Heart left ventricle (tissue), 16 donors: Measurements from ENCODE around the gene CCDC179. TPM values are rescaled to one million over a fixed set of nuclear protein-coding genes. Genes with fewer than 3 reads are reported as not detected.

ENCODE experiments used
- ATAC-seq, 4 donors: fragments of 200-7000 bp; cut with Tn5 transposase; one replicate each; pipeline ENCODE4 v1.9.1; 2020 to 2022; ENCODE audit warnings: moderate library complexity in 4 of 4, mild to moderate bottlenecking in 3 of 4, moderate number of reproducible peaks in 1 of 4
- DNase-seq, 5 donors: peaks; one replicate each; pipeline ENCODE4 v3.0.0-alpha.2; 2020
- H3K27ac ChIP-seq, 12 donors: fragments of 200-600 bp; sonication (generic) in 4 of 12; one replicate each; pipeline versions ENCODE4 v1.5.0 to v1.8.0; 2016 to 2022; ENCODE audit warnings: mild to moderate bottlenecking in 2 of 12
- H3K27me3 ChIP-seq, 9 donors: fragments of 200-600 bp; sonication (generic) in 2 of 9; one replicate each; pipeline versions ENCODE4 v1.5.1 to v1.8.0; 2016 to 2022; ENCODE audit warnings: mild to moderate bottlenecking in 3 of 9
- H3K36me3 ChIP-seq, 9 donors: fragments of 200-600 bp; sonication (generic) in 2 of 9; one replicate each; pipeline versions ENCODE4 v1.5.0 to v1.8.0; 2018 to 2022; ENCODE audit warnings: mild to moderate bottlenecking in 2 of 9
- H3K4me1 ChIP-seq, 12 donors: fragments of 200-600 bp; sonication (generic) in 4 of 12; one replicate each; pipeline versions ENCODE4 v1.5.0 to v1.8.0; 2016 to 2022; ENCODE audit warnings: mild to moderate bottlenecking in 3 of 12
- H3K4me3 ChIP-seq, 12 donors: fragments of 200-600 bp; sonication (generic) in 4 of 12; one replicate each; pipeline versions ENCODE4 v1.5.0 to v1.8.0; 2017 to 2022; ENCODE audit warnings: mild to moderate bottlenecking in 9 of 12, moderate library complexity in 4 of 12
- H3K9me3 ChIP-seq, 12 donors: fragments of 200-600 bp; sonication (generic) in 4 of 12; one replicate each; pipeline versions ENCODE4 v1.5.0 to v1.8.0; 2016 to 2022; ENCODE audit warnings: mild to moderate bottlenecking in 1 of 12
- POLR2A ChIP-seq, 2 donors: fragments of 450-650 bp; IDR thresholded peaks; one replicate each; pipeline ENCODE4 v1.6.1; 2017; ENCODE audit warnings: antibody characterized with exemption in 2 of 2, mild to moderate bottlenecking in 2 of 2, moderate library complexity in 2 of 2
- WGBS, 4 donors: extraction: QIAGEN DNeasy Blood & Tissue Kit in 2 of 4; methylation state at CpG; one replicate each; pipeline versions ENCODE4 v1.1.5 to v1.1.7; 2013 to 2018; 5-methylcytosine and 5-hydroxymethylcytosine counted together
- intact Hi-C, 10 donors: fragments of 100-400 bp; cut with DNase I; formaldehyde crosslinking; loops; one replicate each; pipeline versions ENCODE4 v1.11.1 to v1.14.2; 2022
- polyA plus RNA-seq, 2 donors: library from polyadenylated mRNA; stranded (reverse); fragments of 200-250 nt; gene quantifications; one replicate each; pipeline ENCODE4 v1.2.3, GENCODE V29; 2013
- total RNA-seq, 9 donors: library from RNA; depleted of rRNA in 2 of 9; stranded (reverse); fragments of >200 nt in 2 of 9; fragmentation: NEBNext Ultra II Directional in 3 of 9; extraction: Animal tissue kit (Norgen Biotek cat#: 25700) in 3 of 9; gene quantifications; one replicate each; pipeline versions ENCODE4 v1.1.0 to v1.2.4, GENCODE V29; 2016 to 2023
- TF ChIP-seq, protein P1 (sequence below), 12 donors: fragments of 200-600 bp; sonication (generic) in 4 of 12; IDR thresholded peaks; one replicate each; pipeline versions ENCODE4 v1.5.0 to v1.8.0; 2018 to 2022; ENCODE audit warnings: antibody characterized with exemption in 12 of 12, mild to moderate bottlenecking in 5 of 12
- donor health status: ischemic (EF 13 %, LVEDD 7.1; RV severe dilation, severe dysfunction).
- donor health status: healthy with polysubstance abuse.
- donor health status: DM: no; HTN: yes; CAD: no.
- donor health status: DM: no; HTN: no; CAD: no.
- donor health status: ischemic (EF 25% LVEDD 6.9; RV normal size, moderate dysfunction).
- donor health status: ischemic (EF 25% LVEDD 5.7; RV mildly dilated, moderate dysfunction).
- donor health status: healthy.
- donor health status: DM: yes; HTN: yes; CAD: no.
- donor health status: ischemic (EF 35%, LVEDD 5.7; RV mildly dilated, moderate dysfunction).
- donor health status: nonischemic (EF 11% LVEDD 7.7; RV severe dilation, severe dysfunction).
- donor health status: DM: yes; HTN: yes; CAD: no.
- donor health status: PGD.
- donor health status: ischemic (EF 29% LVEDD 5.4; RV normal size, mild dysfunction).
- donor health status: nonischemic (EF 23%, LVEDD 6.1; RV moderate dilation, normal function).

CCDC179 gene
- total and polyA plus RNA-seq, 11 donors = not detected

DNA sequence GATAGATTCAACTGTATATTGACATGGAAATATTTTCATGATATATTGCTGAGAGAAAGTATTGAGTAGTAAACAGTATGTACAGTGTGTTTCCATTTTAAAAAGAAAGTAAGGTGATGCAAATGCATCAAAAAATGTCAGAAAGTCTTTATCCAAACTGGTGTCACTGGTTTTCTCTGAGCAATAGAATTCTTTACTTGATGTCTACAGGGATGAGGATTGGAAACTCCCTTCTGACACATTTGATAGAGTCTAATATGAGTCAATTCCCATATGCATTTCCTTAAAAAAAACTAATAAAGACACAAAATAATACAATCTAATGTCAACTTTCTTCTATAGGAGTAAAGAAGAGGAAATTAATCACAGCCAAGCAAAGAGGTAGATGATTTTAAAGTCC is 18.3 kb upstream of the CCDC179 start:
- DNase-seq (no peak), ATAC-seq (no peak)
- H3K27ac ChIP-seq = no peak overlapping the region
- H3K4me1 ChIP-seq = peaks cover 0 to 2% (median 0%) of the 10 kb centered on the region in 12 donors
- H3K27me3 ChIP-seq = no peaks in the 10 kb centered on the region
- H3K9me3 ChIP-seq = no peaks in the 10 kb centered on the region
- no peak overlapping the region for H3K4me3 ChIP-seq
- TF ChIP-seq POLR2A (IDR thresholded peaks at IDR 0.05) = no peak
- TF ChIP-seq, protein P1, sequence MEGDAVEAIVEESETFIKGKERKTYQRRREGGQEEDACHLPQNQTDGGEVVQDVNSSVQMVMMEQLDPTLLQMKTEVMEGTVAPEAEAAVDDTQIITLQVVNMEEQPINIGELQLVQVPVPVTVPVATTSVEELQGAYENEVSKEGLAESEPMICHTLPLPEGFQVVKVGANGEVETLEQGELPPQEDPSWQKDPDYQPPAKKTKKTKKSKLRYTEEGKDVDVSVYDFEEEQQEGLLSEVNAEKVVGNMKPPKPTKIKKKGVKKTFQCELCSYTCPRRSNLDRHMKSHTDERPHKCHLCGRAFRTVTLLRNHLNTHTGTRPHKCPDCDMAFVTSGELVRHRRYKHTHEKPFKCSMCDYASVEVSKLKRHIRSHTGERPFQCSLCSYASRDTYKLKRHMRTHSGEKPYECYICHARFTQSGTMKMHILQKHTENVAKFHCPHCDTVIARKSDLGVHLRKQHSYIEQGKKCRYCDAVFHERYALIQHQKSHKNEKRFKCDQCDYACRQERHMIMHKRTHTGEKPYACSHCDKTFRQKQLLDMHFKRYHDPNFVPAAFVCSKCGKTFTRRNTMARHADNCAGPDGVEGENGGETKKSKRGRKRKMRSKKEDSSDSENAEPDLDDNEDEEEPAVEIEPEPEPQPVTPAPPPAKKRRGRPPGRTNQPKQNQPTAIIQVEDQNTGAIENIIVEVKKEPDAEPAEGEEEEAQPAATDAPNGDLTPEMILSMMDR (IDR thresholded peaks at IDR 0.05) = no peak
- no peaks in the 10 kb centered on the region for H3K36me3 ChIP-seq
- intact Hi-C loops = no loop called here

DNA sequence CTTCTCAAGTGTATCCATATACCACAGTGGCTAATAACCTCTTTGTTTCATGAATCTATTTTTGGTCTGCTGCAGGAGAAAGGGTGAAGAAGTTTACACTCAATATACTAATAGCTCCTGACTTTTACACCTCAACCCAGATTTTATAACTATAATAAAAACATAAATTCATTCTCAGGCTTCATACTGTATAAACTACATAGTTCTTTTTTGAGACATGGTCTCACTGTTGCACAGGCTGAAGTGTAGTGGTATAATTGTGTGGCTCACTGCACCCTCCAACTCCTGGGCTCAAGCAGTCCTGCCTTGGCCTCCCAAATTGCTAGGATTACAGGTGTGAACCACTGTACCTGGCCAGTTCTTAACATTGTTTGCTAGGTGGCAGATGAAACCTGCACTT is 17.8 kb upstream of the CCDC179 start:
- DNase-seq (no peak), ATAC-seq (no peak)
- H3K27ac ChIP-seq = no peak overlapping the region
- H3K36me3 ChIP-seq = no peaks in the 10 kb centered on the region
- intact Hi-C loops = no loop called here
- H3K27me3 ChIP-seq = no peaks in the 10 kb centered on the region
- TF ChIP-seq, protein P1 (IDR thresholded peaks at IDR 0.05) = no peak
- TF ChIP-seq POLR2A (IDR thresholded peaks at IDR 0.05) = no peak
- no peaks in the 10 kb centered on the region for H3K9me3 ChIP-seq
- no peak overlapping the region for H3K4me3 ChIP-seq
- peaks cover 0 to 2% (median 0%) of the 10 kb centered on the region in 12 donors for H3K4me1 ChIP-seq

DNA sequence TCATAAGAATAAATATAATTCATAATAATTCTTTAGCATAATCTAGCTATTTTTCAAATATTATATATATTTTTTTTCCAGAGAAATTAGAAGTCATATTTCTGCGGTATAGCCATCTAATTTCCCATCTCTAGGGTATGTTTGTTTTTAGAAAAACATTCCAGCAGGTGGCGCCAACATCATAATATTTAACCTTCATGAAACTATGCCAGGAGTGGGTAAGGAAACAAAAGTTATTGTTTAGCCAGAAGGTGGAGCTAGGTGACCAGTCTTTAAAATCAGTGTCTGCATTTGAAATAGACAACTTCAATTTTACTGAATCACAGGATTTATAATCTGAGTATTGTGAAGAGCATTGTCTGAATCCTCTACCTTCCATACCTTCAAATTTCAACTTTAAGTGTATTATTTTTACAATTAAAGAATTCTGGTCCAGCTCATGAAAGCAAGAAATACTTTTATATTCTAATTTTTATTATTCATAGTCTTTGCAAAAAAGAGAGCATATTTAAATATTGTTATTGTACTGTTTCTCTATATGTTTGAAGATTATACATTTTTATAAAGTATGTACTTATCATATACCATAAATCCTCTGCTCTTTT is 15.7 kb upstream of the CCDC179 start:
- no peak overlapping the region for H3K4me3 ChIP-seq
- intact Hi-C loops = no loop called here
- H3K4me1 ChIP-seq = peaks cover 0 to 2% (median 0%) of the 10 kb centered on the region in 12 donors
- peak in 4 of 5 donors; percentile 32 to 46 (median 42) for DNase-seq
- H3K9me3 ChIP-seq = no peaks in the 10 kb centered on the region
- H3K27me3 ChIP-seq = no peaks in the 10 kb centered on the region
- no peak for TF ChIP-seq POLR2A (IDR thresholded peaks at IDR 0.05)
- TF ChIP-seq, protein P1 (IDR thresholded peaks at IDR 0.05) = peak; percentile 51 to 85 (median 77)
- ATAC-seq = peak; percentile 42 to 74 (median 62)
- no peaks in the 10 kb centered on the region for H3K36me3 ChIP-seq
- no peak overlapping the region for H3K27ac ChIP-seq
- 2 to 6% (median 4%) methylated on average over 2 of the region's 2 CpGs for WGBS, 4 donors

DNA sequence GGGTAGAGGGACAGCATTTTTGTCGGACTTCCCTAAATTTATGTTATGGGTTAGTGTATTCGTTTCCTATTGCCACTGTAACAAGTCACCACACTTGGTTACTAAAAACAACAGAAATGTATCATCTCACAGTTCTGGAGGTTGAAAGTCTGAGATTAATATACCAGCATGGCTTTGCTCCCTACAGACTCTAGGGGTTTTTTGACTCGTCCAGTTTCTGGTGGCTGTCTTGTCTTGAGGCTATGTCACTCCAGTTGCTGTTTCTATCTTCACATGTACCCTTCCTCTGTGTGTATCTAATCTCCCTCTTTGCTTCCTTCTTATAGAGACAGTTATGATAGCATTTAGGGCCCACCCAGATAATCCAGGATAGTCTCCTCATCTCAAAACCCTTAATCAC is 9.1 kb upstream of the CCDC179 start:
- no peak for DNase-seq
- H3K27me3 ChIP-seq = no peaks in the 10 kb centered on the region
- H3K4me1 ChIP-seq = no peaks in the 10 kb centered on the region
- no peak overlapping the region for H3K27ac ChIP-seq
- intact Hi-C loops = no loop called here
- no peak for ATAC-seq
- 82 to 92% (median 86%) methylated on average over 3 of the region's 3 CpGs for WGBS, 4 donors
- no peaks in the 10 kb centered on the region for H3K36me3 ChIP-seq
- H3K9me3 ChIP-seq = no peaks in the 10 kb centered on the region
- no peak overlapping the region for H3K4me3 ChIP-seq
- TF ChIP-seq, protein P1 (IDR thresholded peaks at IDR 0.05) = no peak
- TF ChIP-seq POLR2A (IDR thresholded peaks at IDR 0.05) = no peak
